T47D (cell line): ENCODE results near the gene ADTRP.
A peak's percentile ranks its signal among the peaks of the same experiment; 100 is the strongest.
"Not testable (repeated sequence)": the region's sequence is repeated elsewhere in the genome, so short reads cannot be mapped to it uniquely, and the experiment has no call there.

ENCODE experiments used
- DNase-seq, 2 experiments: peaks; one replicate each; pipeline versions ENCODE4 v3.0.0 to v3.0.0-alpha.2; 2011 to 2012; ENCODE audit warnings: low read depth in 1 of 2, low spot score in 1 of 2
- JUND ChIP-seq: IDR thresholded peaks from 2 replicates; pipeline ENCODE4 v1.6.1; 2012; ENCODE audit warnings: low read depth
- in situ Hi-C: cut with HindIII; loops from 2 replicates; pipeline ENCODE4 v1.10.0; 2016; ENCODE audit warnings: low sequenced_read_pairs, low pct_unique_long_range_greater_than_20kb

The ADTRP gene

DNA sequence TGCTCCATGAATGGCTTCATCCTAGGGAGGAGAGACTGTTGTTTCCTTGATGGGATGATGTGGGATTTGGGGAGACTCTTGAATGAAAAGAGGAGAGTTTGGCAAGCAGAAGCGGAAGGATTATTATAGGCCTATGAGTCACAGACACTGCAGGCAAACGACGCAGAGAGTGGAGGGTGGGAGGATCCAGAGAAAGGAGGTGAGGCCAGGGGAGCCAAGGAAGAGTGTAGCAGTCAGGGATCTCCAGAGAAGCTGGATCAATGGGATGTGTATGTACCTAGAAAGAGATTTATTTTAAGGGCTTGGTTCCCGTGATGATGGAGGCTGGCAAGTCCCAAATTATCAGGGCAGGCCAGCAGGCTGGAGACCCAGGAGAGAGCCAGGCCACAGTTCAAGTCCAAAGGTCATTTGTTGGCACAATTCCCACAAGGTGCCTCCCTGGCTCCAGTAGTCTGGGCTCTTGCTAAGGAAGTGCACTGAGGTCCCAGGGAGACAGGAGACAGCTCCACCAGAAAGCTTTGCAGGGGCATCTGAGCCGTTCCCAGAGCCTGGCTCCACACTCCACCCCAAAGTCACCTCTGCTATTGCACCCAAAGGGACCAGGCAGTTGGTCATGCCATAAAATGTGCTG, 76.0 kb downstream of the ADTRP start:
- TF ChIP-seq JUND: no peak
- in situ Hi-C loops: no loop called here

DNA sequence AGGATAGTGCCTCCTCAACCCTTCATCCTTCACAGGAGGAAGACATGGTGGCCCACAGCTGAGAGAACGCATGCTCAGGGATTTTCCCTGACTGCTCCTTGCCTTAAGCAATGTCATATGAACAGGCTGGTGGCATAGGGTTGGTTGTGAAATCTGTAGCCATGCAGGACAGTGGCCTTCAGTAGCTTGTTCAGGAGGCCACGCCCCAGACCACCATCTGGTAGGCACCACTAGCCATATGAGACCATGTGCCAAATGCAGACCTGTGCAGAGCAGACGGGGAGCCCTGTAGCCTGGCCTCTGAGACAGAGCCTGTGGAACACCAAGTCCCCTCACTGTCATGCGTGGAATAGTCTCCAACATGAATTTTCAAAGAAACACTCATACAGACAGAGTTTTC, 76.5 kb downstream of the ADTRP start:
- TF ChIP-seq JUND: no peak
- no peak for DNase-seq
- in situ Hi-C loops: no loop called here

More for the DNA sequence above, 76.0 kb downstream of the ADTRP start:
- DNase-seq: no peak

DNA sequence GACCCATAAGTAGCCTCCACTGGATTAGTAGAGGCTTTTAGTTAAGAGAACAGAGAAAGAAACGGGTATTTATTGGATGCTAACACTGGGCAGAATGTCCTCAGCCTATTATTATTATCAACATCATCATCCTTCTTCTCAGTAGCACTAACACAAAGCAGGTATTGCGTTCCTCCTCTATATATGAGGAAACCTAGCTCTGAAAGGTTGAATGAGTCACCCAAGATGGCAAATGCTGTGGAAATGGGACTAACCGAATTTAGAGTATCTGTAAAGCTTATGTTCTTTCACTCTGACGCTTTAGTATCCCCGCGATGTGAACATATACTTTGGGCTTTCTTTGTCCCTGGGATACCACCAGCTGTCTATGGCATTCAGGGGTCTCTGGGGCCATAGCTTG, 77.0 kb downstream of the ADTRP start:
- no peak for DNase-seq
- in situ Hi-C loops: no loop called here
- no peak for TF ChIP-seq JUND

DNA sequence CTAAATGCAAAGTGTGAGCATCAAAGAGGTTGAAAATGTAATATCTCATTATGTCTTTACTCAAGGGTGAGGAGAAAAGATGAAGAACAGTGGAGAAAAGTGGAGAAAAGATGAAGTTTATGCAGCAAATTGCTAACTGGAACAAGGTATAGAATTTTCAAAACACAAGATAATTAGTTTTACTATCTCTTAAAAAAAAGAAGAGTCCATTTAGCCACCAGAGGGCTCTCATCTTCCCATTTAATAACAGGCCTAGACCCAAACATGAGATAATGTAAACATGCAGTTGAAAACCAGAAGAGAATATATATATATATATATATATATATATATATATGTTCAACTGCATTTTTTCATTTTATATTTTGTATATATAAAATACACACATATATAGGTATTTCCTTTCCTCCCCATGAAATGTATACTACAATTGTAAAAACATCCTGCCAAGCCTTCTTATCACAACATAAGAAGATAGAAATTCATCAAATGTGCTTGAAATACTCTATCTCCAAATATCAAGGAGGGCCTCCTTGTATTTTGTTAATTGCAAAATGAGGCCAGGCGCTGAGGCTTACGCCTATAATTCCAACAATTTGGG, 78.4 kb downstream of the ADTRP start:
- in situ Hi-C loops: no loop called here
- no peak for TF ChIP-seq JUND
- peak; percentile 23 to 76 for DNase-seq

DNA sequence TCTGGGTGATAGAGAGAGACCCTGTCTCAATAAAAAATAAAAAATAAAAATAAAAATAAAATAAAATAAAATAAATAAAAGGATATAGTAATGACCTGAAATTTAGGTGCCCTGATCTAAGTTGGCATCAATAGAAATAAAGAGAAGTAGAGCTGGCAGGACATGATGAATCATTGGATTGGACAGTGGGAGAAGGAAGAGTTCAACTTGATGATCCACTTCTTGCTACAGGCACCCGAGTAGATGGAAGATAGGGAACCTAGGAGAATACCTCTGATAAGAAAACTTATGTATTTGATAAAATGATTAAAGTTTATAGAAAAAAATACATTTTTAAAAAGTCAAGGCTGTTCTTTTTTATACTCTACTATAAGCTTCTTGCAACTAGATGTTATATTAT, 79.0 kb downstream of the ADTRP start:
- no peak for DNase-seq
- no peak for TF ChIP-seq JUND
- in situ Hi-C loops: no loop called here

DNA sequence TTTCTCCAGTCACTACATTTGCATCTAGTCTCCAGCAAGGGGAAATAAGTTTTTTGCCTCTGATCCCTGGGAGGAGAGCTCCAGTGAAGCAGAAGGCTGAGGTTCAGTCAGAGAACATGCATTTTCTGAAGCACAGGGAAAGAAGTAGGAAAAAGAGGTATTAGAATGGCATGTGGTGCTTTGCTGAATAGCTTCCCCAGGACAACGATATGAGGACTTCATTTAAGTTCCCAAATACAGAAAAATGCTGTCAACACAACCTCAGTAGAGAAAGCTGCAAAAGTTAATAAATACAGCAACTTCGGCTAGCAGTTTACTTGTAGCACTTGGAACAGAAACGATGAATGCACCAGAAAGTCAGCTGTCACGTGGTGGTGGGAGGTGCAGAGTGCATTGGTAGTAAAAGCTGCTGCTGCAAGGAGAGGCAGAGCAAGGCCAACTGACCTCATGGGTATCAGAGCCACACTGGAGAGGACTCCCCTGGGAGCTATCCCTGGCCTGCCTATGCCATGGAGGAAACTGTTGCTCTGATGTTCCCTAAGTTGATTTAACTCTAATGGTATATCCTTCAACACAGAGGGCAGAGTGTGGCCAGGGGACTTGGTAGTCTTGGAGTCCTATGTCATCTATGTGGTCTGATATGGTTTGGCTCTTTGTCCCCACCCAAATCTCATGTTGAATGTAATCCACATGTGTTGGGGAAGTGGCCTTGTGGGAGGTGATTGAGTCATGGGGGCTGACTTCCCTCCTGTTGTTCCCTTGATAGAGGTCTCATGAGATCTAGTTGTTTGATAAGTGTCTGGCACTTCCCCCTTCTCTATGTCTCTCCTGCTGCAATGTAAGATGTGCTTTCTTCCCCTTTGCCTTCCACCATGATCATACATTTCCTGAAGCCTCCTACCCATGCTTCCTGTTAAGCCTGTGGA, 85.9 kb downstream of the ADTRP start:
- in situ Hi-C loops: no loop called here
- no peak for DNase-seq
- no peak for TF ChIP-seq JUND

DNA sequence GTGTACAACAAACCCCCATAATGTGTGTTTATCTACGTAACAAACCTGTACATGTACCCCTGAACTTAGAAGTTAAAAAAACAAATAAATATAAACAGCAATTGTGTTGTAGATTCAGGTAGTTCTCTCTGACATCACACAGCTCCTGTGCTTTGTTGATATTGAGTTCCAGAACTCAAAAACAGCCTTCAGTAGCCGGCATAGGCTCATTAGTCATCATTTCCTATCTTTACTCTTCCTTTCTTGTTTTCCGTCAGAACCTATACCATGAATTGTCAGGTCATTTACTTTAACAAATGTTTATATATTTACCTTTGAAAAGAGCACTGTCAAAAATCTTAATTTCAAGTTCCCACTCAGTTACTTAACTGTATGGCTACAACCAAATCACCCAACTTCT, 88.8 kb downstream of the ADTRP start:
- in situ Hi-C loops: no loop called here
- no peak for DNase-seq
- no peak for TF ChIP-seq JUND

DNA sequence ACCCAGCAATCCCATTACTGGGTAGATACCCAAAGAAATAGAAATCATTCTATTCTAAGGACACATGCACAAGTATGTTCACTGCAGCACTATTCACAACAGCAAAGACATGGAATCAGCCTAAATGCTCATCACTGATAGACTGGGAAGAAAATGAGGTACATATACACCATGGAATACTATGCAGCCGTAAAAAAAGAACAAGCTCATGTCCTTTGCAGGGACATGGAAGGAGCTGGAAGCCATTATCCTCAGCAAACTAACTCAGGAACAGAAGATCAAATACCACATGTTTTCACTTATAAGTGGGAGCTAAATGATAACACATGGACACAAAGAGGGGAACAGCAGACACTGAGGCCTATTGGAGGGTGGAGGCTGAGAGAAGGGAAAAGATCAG, 89.2 kb downstream of the ADTRP start:
- not testable (repeated sequence) for DNase-seq

DNA sequence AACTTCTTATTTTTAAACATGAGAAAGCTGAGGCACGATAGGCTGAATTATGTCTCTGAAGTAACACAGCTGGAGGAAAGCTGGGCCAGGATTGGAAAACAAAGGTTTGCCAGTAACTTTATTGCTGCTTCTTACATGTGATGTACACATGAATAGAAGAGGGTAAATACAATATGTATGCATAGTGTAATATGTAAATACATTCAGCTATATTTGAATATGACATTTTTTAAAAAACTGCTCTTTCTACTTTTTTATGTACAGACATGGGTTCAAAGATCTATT, 90.2 kb downstream of the ADTRP start:
- no peak for TF ChIP-seq JUND
- DNase-seq: no peak
- in situ Hi-C loops: no loop called here

More for the DNA sequence above, 89.2 kb downstream of the ADTRP start:
- in situ Hi-C loops: not testable (repeated sequence)

DNA sequence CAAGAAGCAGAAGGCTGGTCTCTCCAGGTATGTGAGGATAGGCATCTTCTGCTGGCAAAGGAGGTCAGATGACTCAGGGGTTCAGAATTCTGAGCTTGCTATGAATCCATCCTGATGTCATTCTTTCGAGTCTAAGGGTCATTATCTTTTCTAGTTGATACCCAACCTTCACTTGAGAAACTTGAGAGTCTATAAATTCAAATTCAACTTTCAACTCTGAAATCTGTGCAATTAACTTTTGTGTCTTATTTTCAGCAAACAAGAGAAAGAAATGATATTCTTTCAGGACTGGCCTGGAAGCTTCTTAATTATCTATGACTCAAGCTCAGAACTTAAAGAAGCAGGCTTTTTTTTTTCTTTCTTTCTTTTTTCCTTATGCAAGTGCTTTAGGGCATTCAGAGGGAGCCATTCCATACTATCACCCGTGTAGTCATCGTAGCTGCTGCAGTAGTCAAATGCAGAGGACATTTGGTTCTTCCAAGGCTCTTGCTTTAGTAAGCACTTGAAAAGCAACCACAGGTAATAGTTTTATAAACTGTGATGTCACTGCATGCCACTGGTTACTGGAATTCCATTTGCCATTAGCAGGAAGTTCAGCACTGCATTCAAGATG, 93.0 kb downstream of the ADTRP start:
- DNase-seq: peak in 1 of 2 experiments; percentile 21
- TF ChIP-seq JUND: 0 out of 2 replicates have a peak, but pooled peaks have one; percentile 29
- in situ Hi-C loops: no loop called here

DNA sequence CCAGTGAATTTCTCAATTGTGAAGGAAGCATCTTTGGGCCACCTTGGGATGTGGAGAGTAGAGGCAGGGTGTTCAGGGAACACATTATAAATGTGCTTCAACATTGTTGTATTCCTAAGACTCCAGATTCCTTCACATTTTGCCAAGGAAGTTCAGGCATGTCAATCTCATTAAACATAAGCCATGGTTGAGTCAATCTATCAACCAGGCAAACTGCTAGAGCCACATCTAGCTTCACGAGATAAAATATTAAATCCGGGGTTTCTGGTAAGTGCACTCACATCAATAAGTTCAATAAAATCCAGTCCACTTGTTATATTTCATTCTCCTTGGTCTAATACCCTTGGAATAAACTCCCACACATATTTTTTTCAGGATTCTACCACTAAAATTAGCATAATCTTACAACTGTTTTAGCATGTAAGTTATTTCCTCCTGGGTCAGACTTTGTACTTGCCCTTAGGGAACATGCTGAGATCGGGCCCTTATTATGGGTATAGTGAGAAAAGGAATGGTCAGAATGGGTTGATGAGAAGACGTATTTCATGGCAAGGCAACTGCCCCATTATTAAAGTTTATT, 93.6 kb downstream of the ADTRP start:
- DNase-seq: no peak
- in situ Hi-C loops: no loop called here
- TF ChIP-seq JUND: no peak

DNA sequence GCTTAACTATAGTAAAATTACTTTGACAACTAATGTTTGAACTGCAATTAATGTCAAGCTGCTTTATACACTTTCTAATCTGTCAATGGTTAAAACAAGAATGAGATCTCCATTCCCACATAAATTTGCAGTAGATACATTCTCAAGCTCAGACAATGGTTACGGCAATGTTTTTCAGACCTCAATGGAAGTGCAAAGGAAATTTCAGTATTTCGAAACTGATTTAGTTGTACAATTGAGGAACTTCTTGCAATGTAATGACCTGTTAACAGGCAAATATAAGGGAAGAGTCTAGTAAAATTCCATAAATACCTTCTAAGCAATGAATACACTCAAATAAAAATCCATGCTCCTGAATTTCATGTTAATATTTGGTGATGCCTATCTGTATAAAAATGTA, 94.7 kb downstream of the ADTRP start:
- no peak for DNase-seq
- TF ChIP-seq JUND: no peak
- in situ Hi-C loops: no loop called here
